ENCODE measurements around the gene PLEKHM2. TPM values are rescaled to one million over a fixed set of nuclear protein-coding genes. Genes with fewer than 3 reads are reported as not detected.

PLEKHM2 gene
- total and polyA plus RNA-seq, 2 of the 8 experiments (the other 6 are each of a cell fraction or from before 2014, with no cell fraction given): 38.3 to 47.6 TPM

GRCh38 chr1:15751717-15752116 is 67.6 kb downstream of the PLEKHM2 start:
- Histone ChIP-seq H4K91ac (replicated peaks; ENCODE audit: insufficient read length, low read length) (no peak overlapping the region), H3K27me3 (replicated peaks in 1 of 4; ENCODE audit: control insufficient read depth in 3 of 4, extremely low read depth in 1 of 4, insufficient read depth in 3 of 4, low read length in 3 of 4) (no peaks in the 10 kb centered on the region), H3K4ac (replicated peaks; ENCODE audit: insufficient read length, low read depth, low read length) (no peak overlapping the region), H3K4me1 (replicated peaks in 1 of 4; ENCODE audit: control insufficient read depth in 3 of 4, insufficient read depth in 4 of 4, low read length in 3 of 4) (peaks cover 8 to 20% (median 14%) of the 10 kb centered on the region in 4 experiments), H4K20me1 (replicated peaks in 1 of 2; ENCODE audit: control insufficient read depth in 1 of 2, insufficient read depth in 2 of 2, low read length in 2 of 2) (no peaks in the 10 kb centered on the region), H3K9me3 (ENCODE audit: insufficient read depth in 2 of 2, low read depth in 1 of 2, low read length in 1 of 2) (no peaks in the 10 kb centered on the region), H2BK15ac (ENCODE audit: low read length) (no peak overlapping the region), H2BK12ac (ENCODE audit: low read depth, low read length) (no peak overlapping the region), H3K79me2 (ENCODE audit: control insufficient read depth in 1 of 2, insufficient read depth in 2 of 2, low read length in 2 of 2) (no peaks in the 10 kb centered on the region), H3K36me3 (ENCODE audit: control insufficient read depth in 2 of 4, insufficient read depth in 4 of 4, low read length in 3 of 4) (no peaks in the 10 kb centered on the region), H4K5ac (ENCODE audit: insufficient read length, low read depth, low read length) (no peak overlapping the region), H4K8ac (ENCODE audit: extremely low read depth, insufficient read depth, low read length) (no peak overlapping the region), H3K79me1 (ENCODE audit: low read depth, low read length) (no peaks in the 10 kb centered on the region; the same call in 1 of the 2 replicates), H3K4me2 (ENCODE audit: insufficient read depth in 1 of 2, low read depth in 2 of 2, low read length in 2 of 2) (no peak overlapping the region), H2AK5ac (ENCODE audit: low read depth, low read length) (no peak overlapping the region), H3K18ac (ENCODE audit: extremely low read depth, low read length) (no peak overlapping the region), H3K14ac (ENCODE audit: insufficient read length) (no peak overlapping the region), H2AFZ (ENCODE audit: low read length) (no peak overlapping the region), H3K4me3 (ENCODE audit: extremely low read depth in 1 of 4, insufficient read depth in 2 of 4, low read depth in 3 of 4, low read length in 4 of 4) (no peak overlapping the region), H2BK120ac (replicated peaks; ENCODE audit: low read depth, low read length) (no peak overlapping the region), H2BK20ac (ENCODE audit: low read length) (no peak overlapping the region), H3K56ac (replicated peaks; ENCODE audit: insufficient read length, low read depth, low read length) (no peak overlapping the region), H3K23me2 (ENCODE audit: low read depth, low read length) (0 out of 2 replicates have a peak, but pooled peaks cover 1% of the 10 kb centered on the region), H3K9ac (replicated peaks in 1 of 4; ENCODE audit: extremely low read depth in 1 of 4, low read depth in 3 of 4, low read length in 3 of 4) (no peak overlapping the region), H3K23ac (ENCODE audit: insufficient read length) (no peak overlapping the region), H3K27ac (ENCODE audit: low read depth, low read length) (no peak overlapping the region), H2BK5ac (ENCODE audit: low read depth, low read length) (no peak overlapping the region)
- CTCF ChIA-PET (ENCODE audit: partially characterized antibody): no interaction called here
- FAIRE-seq (no peak), DNase-seq (ENCODE audit: low read depth in 1 of 2, low spot score in 2 of 2) (no peak)
- WGBS, 2 experiments (ENCODE audit: extremely low coverage in 1 of 2, insufficient coverage in 1 of 2, insufficient read length in 1 of 2, insufficient replicate concordance in 2 of 2, low coverage in 1 of 2, low lambda C conversion rate in 2 of 2, missing lambda C conversion rate in 1 of 2): 87% methylated on average over 9 of the region's 10 CpGs; no CpG with 5 or more reads in 1 of the 2 experiments
- POLR2A ChIA-PET (ENCODE audit: partially characterized antibody): interaction anchor here (1.6 kb wide), 1 partner anchor 43 kb away, joined by 3 read pairs; no protein-coding TSS in a partner anchor
- TF ChIP-seq SP2 (IDR thresholded peaks at IDR 0.05; ENCODE audit: low read length) (no peak), SP4 (IDR thresholded peaks at IDR 0.05; ENCODE audit: low read length) (no peak), USF2 (IDR thresholded peaks at IDR 0.05; ENCODE audit: low read length) (no peak), RAD21 (IDR thresholded peaks at IDR 0.05 in 1 of 2, conservative IDR thresholded peaks at IDR 0.05 in 1 of 2; ENCODE audit: low read depth in 2 of 2, low read length in 2 of 2) (no peak), TCF12 (IDR thresholded peaks at IDR 0.05; ENCODE audit: low read depth, low read length) (no peak), SRF (IDR thresholded peaks at IDR 0.05; ENCODE audit: low read depth, low read length) (no peak), MAX (IDR thresholded peaks at IDR 0.05) (no peak), RFX5 (IDR thresholded peaks at IDR 0.05; ENCODE audit: borderline replicate concordance, low read depth, low read length) (no peak), CBX8 (IDR thresholded peaks at IDR 0.05; ENCODE audit: borderline replicate concordance, low read depth, low read length) (no peak), TAF1 (IDR thresholded peaks at IDR 0.05; ENCODE audit: low read depth, low read length) (no peak), SIRT6 (IDR thresholded peaks at IDR 0.05; ENCODE audit: low read length) (no peak), SIX5 (IDR thresholded peaks at IDR 0.05; ENCODE audit: low read depth, low read length) (no peak)

All from H1 (cell line).